Mesenchymal stem cell (in vitro differentiated cells and primary cell): ENCODE results near the gene LHB.

Experiments used
- DNase-seq: peaks from one replicate; pipeline ENCODE4 v3.0.0-alpha.2; 2013
- H2AFZ ChIP-seq: one replicate; pipeline ENCODE4 v1.6.1; 2013; ENCODE audit warnings: low read depth, mild to moderate bottlenecking, control low read depth, inconsistent platforms, low read length, moderate library complexity
- H2AK5ac ChIP-seq: 2 replicates; pipeline ENCODE4 v1.6.1; 2013; ENCODE audit warnings: low read length, moderate library complexity, mild to moderate bottlenecking, inconsistent platforms; ENCODE audit not compliant: severe bottlenecking
- H2BK120ac ChIP-seq: one replicate; pipeline ENCODE4 v1.6.1; 2013; ENCODE audit warnings: low read depth, mild to moderate bottlenecking, inconsistent platforms, low read length, moderate library complexity
- H2BK12ac ChIP-seq, 2 experiments: one replicate each; pipeline ENCODE4 v1.6.1; 2013; ENCODE audit warnings: inconsistent platforms in 2 of 2, low read length in 2 of 2, mild to moderate bottlenecking in 2 of 2, moderate library complexity in 2 of 2, control low read depth in 1 of 2
- H2BK15ac ChIP-seq: one replicate; pipeline ENCODE4 v1.6.1; 2013; ENCODE audit warnings: mild to moderate bottlenecking, low read depth, inconsistent platforms; ENCODE audit not compliant: poor library complexity, severe bottlenecking
- H2BK5ac ChIP-seq: 2 replicates; pipeline ENCODE4 v1.6.1; 2013; ENCODE audit warnings: low read depth, mild to moderate bottlenecking, low read length, control low read depth, inconsistent platforms; ENCODE audit not compliant: poor library complexity, severe bottlenecking
- H3K14ac ChIP-seq, 2 experiments: one replicate each; pipeline ENCODE4 v1.6.1; 2013; ENCODE audit warnings: inconsistent platforms in 2 of 2, low read length in 2 of 2, control low read depth in 1 of 2, mild to moderate bottlenecking in 1 of 2, moderate library complexity in 1 of 2
- H3K18ac ChIP-seq, 2 experiments: one replicate each; pipeline ENCODE4 v1.6.1; 2013; ENCODE audit warnings: inconsistent platforms in 2 of 2, low read length in 2 of 2, control low read depth in 1 of 2, low read depth in 1 of 2, mild to moderate bottlenecking in 1 of 2
- H3K23ac ChIP-seq, 2 experiments: one replicate each; pipeline ENCODE4 v1.6.1; 2013; ENCODE audit warnings: inconsistent platforms in 2 of 2, low read length in 2 of 2, mild to moderate bottlenecking in 2 of 2, moderate library complexity in 2 of 2, control low read depth in 1 of 2
- H3K27ac ChIP-seq: 2 replicates; pipeline ENCODE4 v1.5.1; 2013; ENCODE audit warnings: mild to moderate bottlenecking, moderate library complexity, low read length, control low read depth, inconsistent platforms; ENCODE audit not compliant: poor library complexity, severe bottlenecking
- H3K27me3 ChIP-seq, 2 experiments: 2 replicates each; pipeline versions ENCODE4 v1.6.1 to v1.7.0; 2013; ENCODE audit warnings: low read length in 2 of 2, mild to moderate bottlenecking in 2 of 2, moderate library complexity in 2 of 2, control low read depth in 1 of 2, inconsistent platforms in 1 of 2; ENCODE audit not compliant: control insufficient read depth in 1 of 2, insufficient read depth in 1 of 2
- H3K36me3 ChIP-seq, 2 experiments: 2 replicates each; pipeline versions ENCODE4 v1.6.1 to v1.7.0; 2013; ENCODE audit warnings: low read length in 2 of 2, control low read depth in 1 of 2, inconsistent platforms in 1 of 2, low read depth in 1 of 2, mild to moderate bottlenecking in 1 of 2; ENCODE audit not compliant: insufficient read depth in 2 of 2, control insufficient read depth in 1 of 2
- H3K4ac ChIP-seq, 2 experiments: one replicate each; pipeline ENCODE4 v1.6.1; 2013; ENCODE audit warnings: inconsistent platforms in 2 of 2, low read length in 2 of 2, mild to moderate bottlenecking in 2 of 2, moderate library complexity in 2 of 2, control low read depth in 1 of 2, low read depth in 1 of 2
- H3K4me1 ChIP-seq: 2 replicates; pipeline ENCODE4 v1.6.1; 2013; ENCODE audit warnings: low read depth, low read length, control low read depth; ENCODE audit not compliant: control insufficient read depth, insufficient read depth
- H3K4me2 ChIP-seq: 2 replicates; pipeline ENCODE4 v1.6.1; 2013; ENCODE audit warnings: low read length, mild to moderate bottlenecking, inconsistent platforms; ENCODE audit not compliant: poor library complexity, severe bottlenecking
- H3K4me3 ChIP-seq, 2 experiments: 2 replicates each; pipeline versions ENCODE4 v1.5.1 to v1.7.0; 2013; ENCODE audit warnings: low read length in 2 of 2, mild to moderate bottlenecking in 2 of 2, control low read depth in 1 of 2, low read depth in 1 of 2; ENCODE audit not compliant: insufficient read depth in 1 of 2
- H3K79me1 ChIP-seq: replicated peaks from 2 replicates; pipeline ENCODE4 v1.6.1; 2013; ENCODE audit warnings: mild to moderate bottlenecking, control low read depth, low read length, inconsistent platforms; ENCODE audit not compliant: poor library complexity, severe bottlenecking
- H3K9ac ChIP-seq: 2 replicates; pipeline ENCODE4 v1.7.0; 2013; ENCODE audit warnings: mild to moderate bottlenecking, low read length, moderate library complexity
- H3K9me3 ChIP-seq: 2 replicates; pipeline ENCODE4 v1.7.0; 2013; ENCODE audit warnings: mild to moderate bottlenecking, low read length; ENCODE audit not compliant: control insufficient read depth
- H4K8ac ChIP-seq: one replicate; pipeline ENCODE4 v1.6.1; 2013; ENCODE audit warnings: inconsistent platforms, mild to moderate bottlenecking, low read length, moderate library complexity
- H4K91ac ChIP-seq: one replicate; pipeline ENCODE4 v1.6.1; 2013; ENCODE audit warnings: mild to moderate bottlenecking, low read length, inconsistent platforms
- WGBS: methylation state at CpG from one replicate; pipeline ENCODE4 v1.1.7; 2013; ENCODE audit warnings: mixed read lengths; 5-methylcytosine and 5-hydroxymethylcytosine counted together

Gene LHB

GRCh38 chr19:48988286-48988685, 28.6 kb downstream of the LHB start:
- Histone ChIP-seq H2AK5ac (no peak overlapping the region), H3K23ac (no peak overlapping the region)

GRCh38 chr19:48987323-48987722, 29.6 kb downstream of the LHB start:
- no peaks in the 10 kb centered on the region for H3K27me3 ChIP-seq

More at GRCh38 chr19:48988286-48988685, 28.6 kb downstream of the LHB start:
- no peak overlapping the region for H3K4ac ChIP-seq
- peaks cover 16% of the 10 kb centered on the region for H3K4me1 ChIP-seq
- no peaks in the 10 kb centered on the region for H3K27me3 ChIP-seq
- H2BK15ac ChIP-seq, result no peak overlapping the region
- H2BK120ac ChIP-seq, result no peak overlapping the region
- no peak overlapping the region for H3K4me2 ChIP-seq
- no peak overlapping the region for H3K27ac ChIP-seq
- peaks cover 37% of the 10 kb centered on the region for H3K79me1 ChIP-seq
- no peak overlapping the region for H3K18ac ChIP-seq
- H3K36me3 ChIP-seq, result peaks cover 61 to 62% of the 10 kb centered on the region in 2 experiments
- H2AFZ ChIP-seq, result no peak overlapping the region
- H3K4me3 ChIP-seq, result no peak overlapping the region
- 97% methylated on average over 6 of the region's 7 CpGs for WGBS
- H4K8ac ChIP-seq, result no peak overlapping the region
- no peak overlapping the region for H3K14ac ChIP-seq
- H4K91ac ChIP-seq, result no peak overlapping the region
- no peak overlapping the region for H2BK5ac ChIP-seq
- no peak overlapping the region for H3K9ac ChIP-seq
- no peak overlapping the region for H2BK12ac ChIP-seq
- no peaks in the 10 kb centered on the region for H3K9me3 ChIP-seq
- no peak for DNase-seq

GRCh38 chr19:48986211-48986610, 30.7 kb downstream of the LHB start:
- H3K9me3 ChIP-seq, result no peaks in the 10 kb centered on the region
- 100% methylated on average over 3 of the region's 3 CpGs for WGBS
- H2AFZ ChIP-seq, result no peak overlapping the region
- H3K18ac ChIP-seq, result no peak overlapping the region
- H3K27me3 ChIP-seq, result no peaks in the 10 kb centered on the region
- no peak overlapping the region for H3K9ac ChIP-seq
- H3K4me3 ChIP-seq, result no peak overlapping the region
- H3K14ac ChIP-seq, result no peak overlapping the region
- H3K23ac ChIP-seq, result no peak overlapping the region
- no peak for DNase-seq
- H2BK120ac ChIP-seq, result no peak overlapping the region
- no peak overlapping the region for H2BK5ac ChIP-seq
- H2BK12ac ChIP-seq, result no peak overlapping the region
- H3K4me1 ChIP-seq, result peaks cover 8% of the 10 kb centered on the region
- no peak overlapping the region for H4K91ac ChIP-seq
- H2BK15ac ChIP-seq, result no peak overlapping the region
- no peak overlapping the region for H3K4ac ChIP-seq
- H4K8ac ChIP-seq, result no peak overlapping the region
- H3K36me3 ChIP-seq, result peaks cover 77 to 82% of the 10 kb centered on the region in 2 experiments
- no peak overlapping the region for H3K4me2 ChIP-seq
- H2AK5ac ChIP-seq, result no peak overlapping the region
- H3K79me1 ChIP-seq, result peaks cover 43% of the 10 kb centered on the region
- no peak overlapping the region for H3K27ac ChIP-seq

More at GRCh38 chr19:48987323-48987722, 29.6 kb downstream of the LHB start:
- Histone ChIP-seq H2BK12ac (no peak overlapping the region), H3K9me3 (no peaks in the 10 kb centered on the region), H3K36me3 (peaks cover 69 to 71% of the 10 kb centered on the region in 2 experiments), H3K9ac (no peak overlapping the region), H3K4me3 (no peak overlapping the region), H2BK5ac (no peak overlapping the region), H3K4me1 (peaks cover 16% of the 10 kb centered on the region), H2BK120ac (no peak overlapping the region), H3K14ac (no peak overlapping the region), H3K23ac (no peak overlapping the region), H3K79me1 (peaks cover 40% of the 10 kb centered on the region), H2BK15ac (no peak overlapping the region), H3K4ac (no peak overlapping the region), H2AFZ (no peak overlapping the region), H2AK5ac (no peak overlapping the region), H3K18ac (no peak overlapping the region), H4K8ac (no peak overlapping the region), H3K4me2 (no peak overlapping the region), H3K27ac (no peak overlapping the region), H4K91ac (no peak overlapping the region)
- DNase-seq, result no peak
- WGBS, result 95% methylated on average over 7 of the region's 7 CpGs

- Histone ChIP-seq H3K79me1 (peaks cover 39% of the 10 kb centered on the region), H3K14ac (no peak overlapping the region), H3K4me2 (no peak overlapping the region), H3K4me3 (no peak overlapping the region), H4K91ac (no peak overlapping the region), H2BK120ac (no peak overlapping the region), H3K36me3 (peaks cover 73 to 85% of the 10 kb centered on the region in 2 experiments), H3K23ac (no peak overlapping the region), H2BK15ac (no peak overlapping the region), H4K8ac (no peak overlapping the region), H2AK5ac (no peak overlapping the region), H3K27ac (no peak overlapping the region), H3K4ac (no peak overlapping the region), H3K9me3 (no peaks in the 10 kb centered on the region), H3K18ac (no peak overlapping the region), H2BK5ac (no peak overlapping the region), H2AFZ (no peak overlapping the region), H2BK12ac (no peak overlapping the region), H3K4me1 (peaks cover 4% of the 10 kb centered on the region), H3K27me3 (no peaks in the 10 kb centered on the region), H3K9ac (no peak overlapping the region)
- WGBS, result 99% methylated on average over 13 of the region's 13 CpGs
- no peak for DNase-seq
Measured at GRCh38 chr19:48985711-48986110, 31.2 kb downstream of the LHB start.
